Limb (tissue), 2 donors: Measurements from ENCODE around the gene NRBP1.
"Not testable (repeated sequence)": the region's sequence is repeated elsewhere in the genome, so short reads cannot be mapped to it uniquely, and the experiment has no call there.

Experiments
- DNase-seq, 2 donors: peaks; one replicate each; pipeline ENCODE4 v3.0.0-alpha.2; 2016; ENCODE audit errors: extremely low spot score in 2 of 2

The NRBP1 gene

GRCh38 chr2:27421660-27422250 lies 6.7 kb upstream of the NRBP1 start:
- no peak for DNase-seq

GRCh38 chr2:27422958-27423357 lies 5.5 kb upstream of the NRBP1 start:
- no peak for DNase-seq

GRCh38 chr2:27425039-27425438 lies 3.4 kb upstream of the NRBP1 start:
- DNase-seq = not testable (repeated sequence)

- no peak for DNase-seq
Observed at GRCh38 chr2:27427863-27428212, 593 bp upstream of the NRBP1 start.

GRCh38 chr2:27428978-27429541 lies 629 bp downstream of the NRBP1 start:
- peak; percentile 83 to 88 for DNase-seq

- DNase-seq = no peak
Observed at GRCh38 chr2:27431395-27431794, 3.0 kb downstream of the NRBP1 start.

GRCh38 chr2:27435628-27436027 lies 7.2 kb downstream of the NRBP1 start:
- DNase-seq = no peak

- no peak for DNase-seq
Observed at GRCh38 chr2:27441226-27441926, 12.9 kb downstream of the NRBP1 start.

- peak; percentile 9 to 69 for DNase-seq
Observed at GRCh38 chr2:27441958-27442919, 13.8 kb downstream of the NRBP1 start, which contains the start of gene KRTCAP3. KRTCAP3 (plus strand) TSS chr2:27442381; CDS start chr2:27442413, 32 bp downstream.

- no peak for DNase-seq
Observed at GRCh38 chr2:27442920-27443282, 14.5 kb downstream of the NRBP1 start.

GRCh38 chr2:27445155-27445554 lies 16.7 kb downstream of the NRBP1 start:
- DNase-seq = no peak

- no peak for DNase-seq
Observed at GRCh38 chr2:27445615-27446014, 17.2 kb downstream of the NRBP1 start.

GRCh38 chr2:27446057-27446456 lies 17.6 kb downstream of the NRBP1 start:
- DNase-seq = no peak

GRCh38 chr2:27448381-27448780 lies 19.9 kb downstream of the NRBP1 start:
- no peak for DNase-seq

GRCh38 chr2:27451095-27451494 lies 22.7 kb downstream of the NRBP1 start:
- no peak for DNase-seq

GRCh38 chr2:27453968-27454367 lies 25.5 kb downstream of the NRBP1 start:
- no peak for DNase-seq

- no peak for DNase-seq
Observed at GRCh38 chr2:27461118-27461517, 32.7 kb downstream of the NRBP1 start.

GRCh38 chr2:27464443-27464842 lies 36.0 kb downstream of the NRBP1 start:
- no peak for DNase-seq

GRCh38 chr2:27471961-27472360 lies 43.5 kb downstream of the NRBP1 start:
- DNase-seq = no peak

- DNase-seq = no peak
Observed at GRCh38 chr2:27485496-27485895, 57.1 kb downstream of the NRBP1 start.

GRCh38 chr2:27489118-27489497 lies 60.7 kb downstream of the NRBP1 start:
- DNase-seq = peak in 1 of 2 donors; percentile 33
